Stimulated activated CD4-positive, alpha-beta T cell treated with anti-CD3 and anti-CD28 coated beads, Interleukin-15, amount 100 ng/mL, for 48 hours (primary cell): ENCODE results near the gene SMC3.

Experiments
- DNase-seq, 2 donors: peaks; one replicate each; pipeline ENCODE4 v3.0.0-alpha.2; 2020; ENCODE audit warnings: low read depth in 2 of 2

Gene SMC3

DNA sequence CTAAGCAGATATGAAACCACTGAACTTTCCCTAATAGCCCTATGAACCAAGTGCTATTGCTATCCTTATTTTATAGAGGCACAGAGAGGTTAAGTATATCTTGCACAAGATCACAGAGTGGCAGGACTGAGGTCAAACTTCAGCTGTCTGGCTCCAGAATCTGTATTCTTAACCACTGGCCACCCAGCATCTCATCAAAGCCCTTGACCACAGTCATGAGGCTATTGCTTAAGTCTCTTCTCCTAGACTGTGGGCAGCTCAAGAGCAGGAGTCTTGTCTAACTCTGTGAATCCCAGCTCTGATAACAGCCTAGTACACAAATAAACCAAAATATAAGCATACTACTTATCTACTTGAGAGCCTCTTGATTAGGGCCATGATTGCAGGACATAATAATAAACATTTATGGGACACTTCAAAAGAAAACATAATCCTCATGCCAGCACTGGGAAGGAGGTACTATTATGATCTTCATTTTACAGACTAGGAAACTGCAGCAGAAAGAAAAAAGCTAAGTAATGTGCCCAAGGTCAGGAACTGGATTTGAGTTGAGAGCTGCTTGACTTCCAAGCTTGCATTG, 22.4 kb upstream of the SMC3 start:
- DNase-seq = no peak

DNA sequence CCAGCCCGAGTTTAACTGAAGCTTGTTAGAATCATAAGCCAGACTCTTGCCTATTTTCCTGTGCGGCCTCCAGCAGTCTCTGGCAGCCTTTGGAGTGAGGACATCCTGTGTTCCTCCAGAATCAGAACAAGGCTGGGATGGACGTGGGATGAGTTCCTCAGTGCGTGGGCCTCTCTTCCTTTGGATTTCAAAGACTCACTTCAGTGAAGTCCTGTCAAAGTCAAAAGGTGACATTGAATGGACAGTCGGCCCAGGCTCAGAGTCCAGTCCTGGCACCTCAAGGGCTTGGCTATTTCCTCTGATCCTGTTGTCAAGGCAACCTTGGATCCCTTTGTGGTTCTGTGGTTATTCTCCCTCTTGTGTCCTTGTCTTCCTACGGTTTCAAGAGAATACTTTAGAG, 21.4 kb upstream of the SMC3 start:
- DNase-seq = no peak

DNA sequence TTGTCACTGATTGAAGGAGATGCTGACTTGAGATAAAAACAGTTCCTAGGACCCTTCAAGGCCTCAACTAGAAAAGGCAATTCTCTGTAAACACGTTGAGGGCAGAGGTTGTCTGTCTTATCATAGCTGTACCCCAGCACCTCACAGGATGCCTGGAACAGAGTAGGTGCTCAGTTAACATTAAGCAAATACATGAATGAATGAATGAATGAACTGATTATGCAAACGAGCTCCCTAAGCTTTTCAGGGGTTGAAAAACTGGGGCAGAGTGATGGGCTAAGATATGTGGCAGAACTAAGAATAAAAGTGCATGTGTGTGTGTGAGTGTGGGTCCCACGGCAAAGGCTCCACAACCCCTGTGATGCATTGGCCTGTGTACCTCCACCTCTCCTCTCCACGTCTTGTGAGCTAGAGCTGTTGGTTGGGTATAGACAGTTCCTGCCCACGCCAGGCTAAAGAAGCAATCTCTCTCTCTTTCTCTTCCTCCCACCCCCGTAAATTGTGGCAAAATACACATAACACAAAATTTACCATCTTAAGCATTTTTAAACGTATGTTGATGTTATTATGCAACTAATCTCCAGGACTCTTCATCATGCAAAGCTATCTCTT, 20.9 kb upstream of the SMC3 start:
- DNase-seq = no peak

DNA sequence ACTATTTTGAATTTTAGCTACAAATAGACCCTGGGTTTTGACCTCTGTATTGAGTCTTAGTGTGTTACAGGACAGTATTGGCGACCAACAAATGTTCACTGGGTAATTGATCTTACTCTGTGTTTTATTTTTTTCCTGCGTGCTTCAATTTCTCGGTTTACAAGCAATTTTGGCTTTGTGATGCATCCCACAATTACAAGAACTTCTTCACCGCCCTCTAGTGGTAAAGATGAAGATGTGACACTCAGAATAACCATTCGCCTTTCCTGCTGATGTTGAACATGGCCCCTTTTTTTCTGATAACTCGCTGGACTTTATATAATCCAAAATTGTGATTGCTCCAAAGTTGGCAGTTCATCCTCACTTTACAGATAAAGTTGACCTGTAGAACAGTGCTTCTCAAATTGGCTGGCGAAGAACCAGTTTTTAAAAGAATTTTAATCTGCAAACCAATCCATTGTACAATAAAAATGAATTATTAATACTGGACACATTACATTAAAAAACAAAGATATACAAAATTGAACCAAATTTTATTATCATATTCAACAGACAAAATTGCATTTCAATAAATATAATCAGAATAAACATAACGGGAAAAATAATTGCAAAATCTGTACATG, 20.2 kb upstream of the SMC3 start:
- DNase-seq = no peak

DNA sequence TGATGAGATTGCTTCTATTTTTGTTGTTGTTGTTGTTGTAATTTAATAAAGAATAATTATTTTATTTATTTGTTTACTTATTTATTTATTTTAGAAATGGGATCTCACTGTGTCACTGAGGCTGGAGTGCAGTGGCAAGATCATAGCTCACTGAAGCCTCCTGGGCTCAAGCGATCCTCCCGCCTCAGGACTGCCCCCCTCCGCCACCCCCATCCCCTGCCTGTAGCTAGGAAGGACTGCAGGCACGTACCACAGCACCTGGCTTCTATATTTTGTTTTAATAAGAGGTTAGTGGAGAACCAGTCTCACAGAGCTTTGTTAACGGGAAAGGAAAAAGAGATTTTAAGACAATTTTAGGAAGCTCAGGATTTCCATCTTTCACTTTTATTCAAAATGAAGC, 19.5 kb upstream of the SMC3 start:
- DNase-seq = no peak

DNA sequence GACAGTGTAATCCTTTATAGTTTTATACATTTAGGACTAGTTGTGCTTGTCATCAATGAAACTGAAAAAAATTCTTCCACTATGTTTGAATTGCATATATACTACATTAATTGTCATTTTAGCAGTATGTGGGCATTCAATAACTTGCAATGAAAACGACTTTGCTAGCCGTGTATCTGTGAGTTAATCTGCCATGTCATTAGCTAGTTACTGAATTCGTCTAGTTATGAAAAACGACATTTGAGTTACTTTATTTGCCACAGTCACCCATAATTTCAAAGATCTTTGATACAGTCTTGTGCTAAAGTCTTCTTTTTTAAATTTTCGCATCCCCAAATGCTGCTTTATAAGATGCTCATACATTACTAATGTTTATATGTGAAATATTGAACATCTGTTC, 18.3 kb upstream of the SMC3 start:
- DNase-seq = no peak

DNA sequence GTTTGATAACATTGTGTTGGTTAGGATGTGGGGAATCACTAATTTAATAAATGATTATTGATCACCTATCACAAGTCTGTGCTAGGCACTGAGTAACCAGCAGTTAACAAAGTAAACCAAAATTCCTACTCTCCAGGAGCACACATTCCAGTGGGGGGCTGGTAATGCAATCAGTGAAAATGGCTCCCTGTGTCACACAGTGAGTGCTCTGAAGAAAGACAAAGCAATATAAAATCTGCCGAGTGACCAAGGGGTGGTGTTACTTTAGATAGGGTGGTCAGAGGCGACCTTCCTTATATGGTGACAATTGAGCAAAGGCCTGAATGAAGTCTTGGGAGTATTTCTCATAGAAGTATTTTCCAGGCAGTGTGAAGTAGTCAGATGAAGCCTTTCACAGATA, 13.6 kb upstream of the SMC3 start:
- DNase-seq = no peak

DNA sequence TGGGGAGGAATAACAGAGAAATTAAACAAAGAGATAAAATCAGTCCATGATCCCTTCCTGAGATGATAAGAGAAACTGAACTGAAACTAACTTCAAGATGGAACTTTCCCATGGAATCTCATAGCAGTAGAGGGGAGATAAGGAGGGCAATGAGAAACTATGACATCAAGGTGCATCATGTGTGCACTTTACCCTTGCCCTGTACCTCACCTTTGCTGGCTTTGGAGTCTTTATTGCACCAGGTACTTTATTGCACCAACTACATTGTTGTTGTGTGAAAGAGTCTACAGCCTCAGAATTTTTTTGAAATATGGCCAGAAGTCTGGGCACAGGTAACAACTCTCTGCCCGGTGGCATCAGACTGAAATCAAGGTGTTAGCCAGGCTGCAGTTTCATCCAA, 11.2 kb upstream of the SMC3 start:
- DNase-seq = no peak

DNA sequence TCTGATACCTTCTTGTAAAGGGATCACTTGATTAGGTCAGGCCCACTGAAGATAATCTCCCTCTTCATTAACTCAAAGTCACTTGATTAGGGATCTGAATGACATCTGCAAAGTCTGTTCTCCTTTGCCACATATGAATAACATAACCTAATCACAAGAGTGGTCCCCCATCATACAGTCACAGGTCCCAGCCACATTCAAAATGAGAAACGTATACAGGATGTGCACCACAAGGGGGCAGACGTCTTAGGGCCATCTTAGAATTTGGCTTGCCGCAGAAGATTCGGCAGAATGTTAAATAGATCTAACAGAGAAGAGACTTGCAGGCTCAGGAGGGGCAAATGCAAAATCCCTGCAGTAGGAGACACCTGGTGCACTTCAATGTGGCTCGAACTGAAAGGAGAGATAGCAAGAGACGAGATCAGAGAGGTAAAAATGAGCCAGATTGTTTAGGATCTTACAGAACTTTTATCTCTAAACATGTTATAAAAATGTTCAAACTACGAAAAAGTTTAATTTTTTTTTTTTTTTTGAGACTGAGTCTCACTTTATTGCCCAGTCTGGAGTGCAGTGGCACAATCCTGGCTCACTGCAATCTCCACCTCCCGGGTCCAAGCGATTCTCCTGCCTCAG, 10.4 kb upstream of the SMC3 start:
- DNase-seq = peak; percentile 47 to 68

DNA sequence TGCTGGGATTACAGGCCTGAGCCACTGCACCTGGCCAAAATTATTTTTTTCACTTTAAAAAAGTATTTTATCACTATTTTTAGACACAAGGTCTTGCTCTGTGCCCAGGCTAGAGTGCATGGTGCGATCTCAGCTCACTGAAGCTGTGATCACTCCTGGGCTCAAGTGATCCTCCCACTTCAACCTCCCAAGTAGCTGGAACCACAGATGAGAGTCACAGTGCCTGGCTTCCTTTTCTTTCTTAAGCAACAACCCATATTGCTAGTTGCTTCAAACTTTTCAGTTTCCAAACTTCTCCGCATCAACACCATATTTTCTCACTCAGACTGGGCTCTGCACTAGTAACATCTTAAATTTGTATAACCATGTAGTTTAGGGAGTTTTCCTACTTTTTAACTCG, 9.5 kb upstream of the SMC3 start:
- DNase-seq = no peak

DNA sequence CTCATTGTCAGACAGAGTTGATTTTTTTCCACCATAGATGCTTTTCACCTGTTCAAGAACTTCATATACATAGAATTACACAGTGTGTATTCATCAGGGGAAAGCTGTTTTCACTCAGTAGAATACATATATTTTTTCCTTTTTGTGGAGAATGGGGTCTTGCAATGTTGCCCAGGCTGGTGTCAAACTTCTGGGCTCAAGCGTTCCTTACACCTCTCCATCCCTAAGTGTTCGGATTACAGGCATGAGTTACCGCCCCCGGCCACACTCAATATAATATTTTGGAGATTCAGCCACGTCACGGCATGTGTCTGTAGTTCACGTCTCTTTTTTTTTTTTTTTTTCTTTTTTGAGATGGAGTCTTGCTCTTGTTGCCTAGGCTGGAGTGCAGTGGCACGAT, 7.5 kb upstream of the SMC3 start:
- no peak for DNase-seq

DNA sequence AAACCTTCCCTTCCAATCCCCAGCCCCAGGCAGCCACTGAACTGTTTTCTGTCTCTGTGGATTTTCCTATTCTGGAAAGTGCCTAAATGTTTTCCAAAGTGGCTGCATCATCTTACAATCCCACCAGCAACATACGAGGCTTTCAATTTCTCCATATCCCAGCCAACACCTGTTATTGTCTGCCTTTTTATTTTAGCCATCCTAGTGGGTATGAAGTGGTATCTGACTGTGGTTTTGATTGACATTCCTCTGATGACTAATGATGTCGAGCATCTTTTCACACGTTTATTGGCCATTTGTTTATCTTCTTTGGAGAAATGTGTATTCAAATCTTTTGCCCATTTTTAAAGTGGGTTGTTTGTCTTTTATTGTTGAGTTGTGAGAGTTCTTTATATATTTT, 6.2 kb upstream of the SMC3 start:
- DNase-seq = no peak

DNA sequence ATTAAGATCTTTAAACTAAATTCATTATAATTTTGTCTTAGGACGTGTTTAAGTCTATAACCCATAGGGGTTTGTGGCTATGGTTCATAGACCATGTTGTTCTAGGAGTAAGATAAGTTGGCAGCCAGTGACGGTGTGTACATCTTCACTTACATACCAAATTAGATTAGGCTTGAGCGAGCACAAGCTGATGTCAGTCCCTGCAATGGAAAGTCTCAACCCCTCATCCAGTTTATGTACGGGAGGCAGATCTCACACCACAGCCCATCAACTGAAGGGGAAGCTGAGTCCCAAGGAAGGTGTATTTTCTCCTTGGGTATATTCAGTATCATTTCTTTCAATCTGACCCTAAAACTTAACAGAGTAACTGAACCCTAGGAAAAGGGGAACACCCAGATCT, 5.1 kb upstream of the SMC3 start:
- DNase-seq = no peak

DNA sequence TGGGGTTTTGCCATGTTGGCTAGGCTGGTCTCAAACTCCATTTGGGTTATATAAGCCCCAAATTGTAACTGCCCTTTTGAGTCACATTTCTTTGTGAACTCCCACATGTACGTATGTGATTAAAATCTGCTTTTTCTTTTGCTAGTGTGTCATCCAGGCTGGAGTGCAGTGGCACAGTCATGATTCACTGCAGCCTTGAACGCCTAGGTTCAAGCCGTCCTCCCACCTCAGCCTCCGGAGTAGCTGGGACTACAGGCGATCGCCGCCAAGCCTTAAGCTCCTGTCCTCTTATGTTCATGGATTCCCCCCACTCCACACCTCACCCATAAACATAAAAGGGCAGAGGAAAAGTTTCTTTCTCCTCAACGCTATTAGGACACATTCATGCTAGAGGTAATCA, 4.4 kb upstream of the SMC3 start:
- DNase-seq = no peak

DNA sequence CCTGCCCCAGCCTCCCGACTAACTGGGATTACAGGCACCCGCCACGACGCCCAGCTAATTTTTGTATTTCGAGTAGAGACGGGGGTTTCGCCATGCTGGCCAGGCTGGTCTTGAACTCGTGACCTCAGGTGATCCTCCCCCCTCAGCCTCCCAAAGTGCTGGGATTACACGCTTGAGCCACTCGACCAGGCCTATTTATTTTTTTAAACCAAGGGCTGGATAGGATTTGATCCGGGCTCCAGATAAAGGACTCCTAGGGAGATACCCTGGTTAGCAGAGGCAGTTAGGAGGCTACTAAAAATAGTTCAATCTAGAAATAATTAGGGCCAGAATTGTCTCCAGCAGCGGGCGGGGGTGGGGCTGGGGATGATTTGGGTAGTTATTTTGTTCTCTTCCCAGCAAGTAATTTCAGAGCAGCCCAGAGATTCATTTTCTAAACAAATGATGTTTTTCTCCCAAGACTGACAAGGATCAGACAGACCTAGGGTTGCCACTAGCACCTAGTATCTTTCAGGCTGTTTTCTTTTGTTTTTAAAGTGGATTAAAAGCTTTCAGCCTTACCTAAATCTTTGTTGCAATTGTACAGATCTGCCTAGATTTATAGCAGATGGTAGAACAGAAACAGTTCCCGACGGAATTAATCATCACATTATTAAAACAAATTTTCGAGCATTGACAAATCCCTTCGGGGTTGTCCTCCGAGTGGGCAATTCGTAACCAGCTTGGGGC, 859 bp upstream of the SMC3 start:
- DNase-seq = no peak

DNA sequence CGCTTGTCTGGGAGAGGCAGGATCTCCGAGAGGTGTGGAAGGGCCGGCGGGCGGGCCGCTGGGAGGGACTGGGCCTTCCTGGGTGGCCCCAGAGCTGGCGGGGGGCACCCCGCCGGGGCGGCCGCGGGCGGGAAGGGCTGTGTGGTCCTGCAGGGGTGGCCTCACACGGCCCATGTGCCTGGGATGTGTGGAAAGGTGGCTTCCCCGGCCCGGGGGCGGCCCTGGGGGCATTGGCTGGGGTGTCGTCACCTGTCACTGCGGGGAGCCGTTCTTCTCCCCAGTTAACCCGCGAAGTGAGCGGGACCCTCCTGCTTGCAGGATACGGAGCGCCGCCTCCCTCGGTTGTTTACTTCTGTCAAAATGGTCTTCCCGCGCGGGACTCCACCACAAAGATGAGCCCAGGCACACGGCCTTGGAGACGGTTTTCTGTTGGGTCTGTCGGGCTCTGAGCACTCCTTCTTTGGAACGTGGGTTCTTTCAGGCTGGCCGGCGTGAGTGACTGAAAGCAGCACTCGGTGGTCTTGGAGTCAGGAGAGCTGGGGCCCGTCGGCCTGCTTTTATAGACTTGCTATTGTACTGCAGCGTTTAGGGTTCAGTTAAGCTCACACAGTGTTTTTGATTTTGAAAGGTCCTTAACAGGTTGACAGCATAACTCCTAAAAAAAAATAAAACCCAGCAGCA, 700 bp downstream of the SMC3 start:
- peak; percentile 28 to 29 for DNase-seq

DNA sequence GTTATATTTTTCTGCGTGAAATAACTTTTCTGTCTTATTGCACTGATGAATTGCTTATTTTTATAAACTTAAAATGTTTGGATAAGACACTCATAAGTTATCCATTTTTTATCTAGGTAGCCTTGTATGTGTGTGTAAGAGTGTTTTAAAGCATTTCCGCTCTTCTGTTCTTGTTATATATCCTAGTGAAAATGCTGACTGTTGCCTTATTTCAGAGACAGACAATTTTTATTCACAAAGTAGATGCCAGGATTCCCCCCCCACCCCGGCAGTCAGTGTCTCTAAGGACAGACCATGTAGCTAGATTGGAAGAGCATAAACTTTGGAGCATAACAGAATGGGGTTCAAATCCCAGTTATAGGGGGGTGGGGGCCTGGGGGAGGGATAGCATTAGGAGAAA, 1.6 kb downstream of the SMC3 start:
- no peak for DNase-seq

DNA sequence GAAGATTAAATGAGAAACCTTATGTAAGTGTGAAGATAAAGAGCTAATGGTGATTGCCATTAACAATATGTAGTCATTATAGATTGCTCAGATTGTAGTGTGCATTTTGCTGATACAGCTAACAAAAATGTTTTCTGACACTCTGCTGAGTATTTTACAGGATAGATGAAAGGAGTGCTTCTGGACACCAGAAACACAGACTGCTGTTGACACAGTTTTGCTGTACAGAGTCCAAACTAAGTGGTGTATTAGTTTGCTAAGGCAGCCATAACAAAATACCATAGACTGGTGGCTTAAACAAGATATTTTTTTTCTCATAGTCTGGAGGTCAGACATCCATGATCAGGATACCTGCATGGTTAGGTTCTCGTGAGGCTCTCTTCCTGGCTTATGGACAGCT, 2.2 kb downstream of the SMC3 start:
- no peak for DNase-seq

DNA sequence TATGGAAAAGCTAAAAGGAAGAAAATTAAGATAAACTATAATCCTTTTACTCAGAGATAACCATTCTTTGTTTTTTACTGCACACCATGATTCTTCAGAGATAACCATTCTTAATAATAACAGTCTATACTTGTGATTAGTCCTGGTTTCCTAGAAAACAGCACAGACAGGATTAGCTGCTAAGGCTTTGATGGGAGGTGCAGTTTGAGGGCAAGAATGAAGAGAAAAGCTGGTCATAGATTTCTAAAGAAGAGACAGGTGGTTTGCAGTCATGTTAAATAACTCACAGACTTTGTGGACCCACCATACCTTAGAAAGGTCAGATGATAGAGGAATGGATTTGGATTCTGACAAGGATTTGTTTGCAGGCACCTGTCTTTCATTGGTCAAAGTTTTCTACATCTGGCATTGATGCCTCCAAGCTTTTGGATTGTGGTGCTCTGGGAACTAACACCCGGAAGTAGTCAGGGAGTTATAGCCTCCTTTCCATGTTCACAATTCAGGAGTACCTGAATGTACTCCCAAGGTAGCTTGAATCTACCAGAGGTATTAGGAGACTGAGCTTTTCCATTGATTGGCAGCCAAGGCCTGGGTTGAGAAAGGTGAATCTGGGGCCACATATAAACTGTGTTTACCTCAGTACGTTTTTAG, 3.7 kb downstream of the SMC3 start:
- no peak for DNase-seq

DNA sequence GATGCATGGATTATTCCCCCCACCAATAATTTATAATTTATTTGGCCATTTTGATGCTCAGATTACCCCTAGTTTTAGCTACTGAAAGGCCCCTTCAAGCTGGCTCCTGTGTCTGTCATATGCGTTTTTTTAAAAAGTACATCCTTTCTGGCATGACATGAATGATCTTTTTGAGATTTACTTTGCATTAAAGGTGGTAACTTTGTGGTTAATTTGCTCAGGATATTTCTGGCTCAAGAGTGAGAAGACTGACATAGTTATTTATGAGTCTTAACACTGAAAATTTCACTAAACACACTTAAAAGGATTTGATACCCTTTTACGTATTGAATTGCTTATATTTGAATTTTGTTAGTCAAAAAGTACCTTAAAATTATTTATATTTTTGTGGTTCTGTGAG, 5.4 kb downstream of the SMC3 start:
- DNase-seq = no peak

DNA sequence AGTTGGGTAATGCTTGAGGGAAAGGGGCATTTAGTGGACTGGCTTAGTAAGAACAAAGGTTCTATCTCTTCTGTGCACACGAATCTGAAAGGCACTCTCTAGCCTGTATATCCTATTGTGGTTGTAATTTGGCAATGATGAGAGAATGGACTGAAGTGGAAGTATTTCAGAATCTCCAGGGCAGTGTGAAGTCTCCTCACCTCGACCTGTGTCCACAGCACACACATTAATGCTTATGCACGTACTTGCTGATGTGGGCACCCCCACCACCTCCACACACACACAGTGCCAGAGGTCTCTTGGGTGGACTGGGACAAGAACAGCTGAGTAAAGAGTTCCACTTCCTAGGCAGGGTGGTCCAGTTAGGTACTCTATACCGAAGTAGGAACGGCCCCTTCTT, 6.9 kb downstream of the SMC3 start:
- DNase-seq = no peak

DNA sequence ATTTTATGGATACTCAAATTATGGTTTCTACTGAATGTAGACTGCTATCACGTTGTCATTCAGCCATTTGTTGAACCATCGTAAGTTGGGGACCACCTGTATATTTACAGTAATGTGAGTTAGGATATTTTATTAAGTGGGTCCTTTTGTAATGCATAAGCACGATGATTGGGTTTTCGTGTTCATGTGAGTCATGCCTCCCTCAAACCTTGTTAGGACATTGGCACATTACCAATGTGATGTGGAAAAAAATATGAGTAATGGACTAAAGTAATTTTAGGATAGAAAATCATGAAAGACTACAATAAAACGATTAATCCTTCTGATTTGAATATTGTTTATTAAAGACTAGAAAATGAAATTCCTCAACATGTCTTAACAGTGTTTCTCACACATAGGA, 8.7 kb downstream of the SMC3 start:
- no peak for DNase-seq
